Thoracic aorta (tissue), 2 donors: ENCODE results near the gene PJVK. TPM values are rescaled to one million over a fixed set of nuclear protein-coding genes. Genes with fewer than 3 reads are reported as not detected.

Source experiments
- ATAC-seq: fragments of 150-250 bp; one replicate; pipeline ENCODE4 v1.8.0; 2017; ENCODE audit warnings: low read depth; ENCODE audit not compliant: insufficient number of reproducible peaks, low FRiP score
- DNase-seq: peaks from one replicate; pipeline ENCODE4 v3.0.0-alpha.2; 2020; ENCODE audit warnings: low spot score
- H3K27ac ChIP-seq, 2 donors: fragments of 200-600 bp; sonication (generic); 1 replicate in 1 of 2; 2 replicates in 1 of 2; pipeline ENCODE4 v1.5.1; 2016; ENCODE audit warnings: mild to moderate bottlenecking in 2 of 2, moderate library complexity in 2 of 2
- H3K27me3 ChIP-seq: fragments of 200-600 bp; sonication (generic); replicated peaks from 2 replicates; pipeline ENCODE4 v1.6.0; 2016; ENCODE audit warnings: mild to moderate bottlenecking; ENCODE audit not compliant: insufficient read depth
- H3K36me3 ChIP-seq: fragments of 200-600 bp; sonication (generic); one replicate; pipeline ENCODE4 v1.5.1; 2016
- H3K4me1 ChIP-seq, 2 donors: fragments of 200-600 bp; sonication (generic); 1 replicate in 1 of 2; 2 replicates in 1 of 2; pipeline versions ENCODE4 v1.5.1 to v1.6.0; 2016; ENCODE audit warnings: low read depth in 2 of 2, mild to moderate bottlenecking in 1 of 2; ENCODE audit not compliant: control insufficient read depth in 1 of 2
- H3K4me3 ChIP-seq: fragments of 200-600 bp; sonication (generic); 2 replicates; pipeline ENCODE4 v1.5.1; 2016; ENCODE audit warnings: mild to moderate bottlenecking
- H3K9me3 ChIP-seq: fragments of 200-600 bp; sonication (generic); 2 replicates; pipeline ENCODE4 v1.5.1; 2016
- CTCF ChIP-seq: fragments of 200-600 bp; sonication (generic); IDR thresholded peaks from one replicate; pipeline ENCODE4 v1.5.1; 2019; ENCODE audit warnings: antibody characterized with exemption
- total RNA-seq, 2 donors: library from RNA; depleted of rRNA; stranded (reverse); fragments of >200 nt; gene quantifications; one replicate each; pipeline versions ENCODE4 v1.1.0 to v1.2.3, GENCODE V29; 2016

PJVK gene
- total RNA-seq, 2 donors from 2014 or later = 1.8 TPM

GRCh38 chr2:178436662-178437061 lies 14.5 kb upstream of the PJVK start:
- Histone ChIP-seq H3K27me3 (no peaks in the 10 kb centered on the region), H3K4me1 (peaks cover 4 to 10% of the 10 kb centered on the region in 2 donors), H3K36me3 (peaks cover 37% of the 10 kb centered on the region), H3K27ac (no peak overlapping the region), H3K4me3 (no peak overlapping the region), H3K9me3 (no peaks in the 10 kb centered on the region)
- TF ChIP-seq CTCF = no peak
- ATAC-seq (no peak), DNase-seq (no peak)

DNA sequence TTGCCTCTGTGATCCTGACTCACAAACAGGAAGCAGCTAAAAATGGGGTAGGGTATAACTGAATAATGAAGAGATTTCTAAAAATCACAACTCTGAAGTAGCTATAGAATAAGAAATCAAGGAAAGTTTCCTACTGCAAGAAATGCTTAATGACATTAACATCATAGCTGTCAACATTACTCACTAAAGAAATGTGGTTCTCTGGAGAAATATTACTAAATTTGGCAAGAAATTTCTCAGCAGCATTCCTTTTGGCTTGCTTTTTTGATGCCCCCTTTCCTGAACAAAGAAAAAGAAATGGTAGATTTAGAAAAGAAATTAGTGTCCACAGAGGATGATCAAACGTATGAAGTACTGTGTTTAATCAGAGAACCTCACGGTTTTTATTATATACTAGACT lies 9.8 kb upstream of the PJVK start:
- Histone ChIP-seq H3K4me1 (peaks cover 4 to 14% of the 10 kb centered on the region in 2 donors), H3K9me3 (no peaks in the 10 kb centered on the region), H3K36me3 (peaks cover 23% of the 10 kb centered on the region), H3K4me3 (no peak overlapping the region), H3K27me3 (no peaks in the 10 kb centered on the region), H3K27ac (peak overlapping the region; percentile 1 to 60)
- no peak for DNase-seq
- no peak for ATAC-seq
- TF ChIP-seq CTCF = no peak

DNA sequence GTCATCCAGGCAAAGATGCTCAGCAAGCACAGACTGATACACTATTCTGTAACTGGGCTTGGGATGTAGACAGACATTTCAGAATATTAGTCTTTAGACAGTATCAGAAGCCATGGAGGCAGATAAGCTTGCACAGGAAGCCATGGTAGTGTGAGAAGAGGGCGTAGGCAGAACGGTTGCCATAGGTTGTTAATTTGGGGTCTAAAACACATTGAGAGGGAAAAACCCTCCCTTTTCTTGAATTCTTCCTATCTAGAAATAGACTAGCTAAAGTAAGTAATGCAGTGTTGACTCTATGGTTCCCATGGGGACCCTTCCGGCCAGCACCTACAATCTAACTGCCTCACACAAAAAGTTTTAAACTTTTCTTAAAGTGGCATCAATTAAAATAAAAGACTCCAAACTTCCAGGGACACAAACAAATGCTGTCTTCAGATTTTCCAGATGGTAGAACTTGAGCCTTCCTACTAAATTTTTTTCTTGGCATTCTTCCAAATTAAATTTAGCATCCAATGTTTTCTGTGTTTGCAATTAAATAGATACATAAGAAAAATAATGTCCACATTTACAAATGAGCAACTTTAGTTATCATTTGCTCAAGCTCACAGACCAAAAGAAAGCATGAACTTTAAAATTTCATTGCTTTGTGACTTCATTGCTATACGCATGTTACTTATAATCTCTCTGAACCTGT lies 2.1 kb upstream of the PJVK start:
- peaks cover 8 to 37% of the 10 kb centered on the region in 2 donors for H3K4me1 ChIP-seq
- no peak for DNase-seq
- H3K9me3 ChIP-seq = no peaks in the 10 kb centered on the region
- TF ChIP-seq CTCF = no peak
- no peaks in the 10 kb centered on the region for H3K27me3 ChIP-seq
- peak overlapping the region; percentile 93 for H3K4me3 ChIP-seq
- no peak for ATAC-seq
- H3K27ac ChIP-seq = peak overlapping the region; percentile 99
- H3K36me3 ChIP-seq = peaks cover 22% of the 10 kb centered on the region

- H3K27ac ChIP-seq = peak overlapping the region; percentile 99
Measured at GRCh38 chr2:178449700-178450523, 1.3 kb upstream of the PJVK start.

More at GRCh38 chr2:178449700-178450523, 1.3 kb upstream of the PJVK start:
- Histone ChIP-seq H3K27me3 (no peaks in the 10 kb centered on the region), H3K4me1 (peaks cover 8 to 37% of the 10 kb centered on the region in 2 donors), H3K9me3 (no peaks in the 10 kb centered on the region), H3K4me3 (peak overlapping the region; percentile 93), H3K36me3 (peaks cover 19% of the 10 kb centered on the region)
- DNase-seq = no peak
- TF ChIP-seq CTCF = no peak
- no peak for ATAC-seq
